Naive thymus-derived CD4-positive, alpha-beta T cell (primary cell): ENCODE measurements around the gene TSC22D1. TPM values are rescaled to one million over a fixed set of nuclear protein-coding genes. Genes with fewer than 3 reads are reported as not detected.
A peak's percentile ranks its signal among the peaks of the same experiment; 100 is the strongest.
"Not testable (repeated sequence)": the region's sequence is repeated elsewhere in the genome, so short reads cannot be mapped to it uniquely, and the experiment has no call there.

Experiments used
- ATAC-seq: fragments of 150-1000 bp; cut with Tn5 transposase; 2 replicates; pipeline ENCODE4 v1.10.0; 2021; ENCODE audit warnings: mild to moderate bottlenecking, moderate library complexity
- CTCF ChIA-PET: fragments of 350-600 bp; sonication (Branson Sonifier 250); formaldehyde crosslinking; loops from one replicate; lab custom pipeline; 2021; ENCODE audit warnings: antibody characterized with exemption; lab: Charles Lee
- POLR2A ChIA-PET: fragments of 350-600 bp; sonication (Branson Sonifier 250); formaldehyde crosslinking; loops from one replicate; lab custom pipeline; 2021; ENCODE audit warnings: antibody characterized with exemption, inconsistent platforms; lab: Charles Lee
- DNase-seq, 9 donors: peaks; one replicate each; pipeline versions ENCODE4 v3.0.0 to v3.0.0-alpha.2; 2020 to 2022; ENCODE audit warnings: mixed read lengths in 1 of 9
- H3K27ac ChIP-seq: one replicate; pipeline ENCODE4 v1.7.0; 2013; ENCODE audit warnings: mild to moderate bottlenecking, low read depth, low read length, moderate library complexity
- H3K27me3 ChIP-seq, 2 donors: one replicate each; pipeline ENCODE4 v1.7.0; 2013; ENCODE audit warnings: low read length in 2 of 2, mild to moderate bottlenecking in 2 of 2, moderate library complexity in 2 of 2; ENCODE audit not compliant: control insufficient read depth in 2 of 2, insufficient read depth in 2 of 2
- H3K36me3 ChIP-seq, 3 experiments: 1 replicate in 2 of 3; 2 replicates in 1 of 3; pipeline ENCODE4 v1.7.0; 2013; ENCODE audit warnings: low read length in 3 of 3, mild to moderate bottlenecking in 3 of 3, moderate library complexity in 1 of 3; ENCODE audit not compliant: insufficient read depth in 3 of 3, control insufficient read depth in 2 of 3
- H3K4me1 ChIP-seq, 2 donors: one replicate each; pipeline ENCODE4 v1.7.0; 2013; ENCODE audit warnings: low read length in 2 of 2, mild to moderate bottlenecking in 2 of 2, moderate library complexity in 1 of 2; ENCODE audit not compliant: control insufficient read depth in 2 of 2, insufficient read depth in 2 of 2
- H3K4me3 ChIP-seq: 2 replicates; pipeline ENCODE4 v1.7.0; 2013; ENCODE audit warnings: mild to moderate bottlenecking, low read length
- H3K9me3 ChIP-seq, 3 experiments: 1 replicate in 2 of 3; 2 replicates in 1 of 3; pipeline ENCODE4 v1.7.0; 2013; ENCODE audit warnings: low read length in 3 of 3; ENCODE audit not compliant: control insufficient read depth in 2 of 3
- H3K27ac Mint-ChIP-seq, 9 donors: one replicate each; pipeline ENCODE4 v1.8.0; 2020 to 2022; ENCODE audit warnings: mixed read lengths in 9 of 9, mild to moderate bottlenecking in 8 of 9, moderate library complexity in 5 of 9, inconsistent platforms in 2 of 9
- H3K27me3 Mint-ChIP-seq, 5 donors: one replicate each; pipeline ENCODE4 v1.8.0; 2021 to 2022; ENCODE audit warnings: mixed read lengths in 5 of 5, mild to moderate bottlenecking in 1 of 5
- H3K36me3 Mint-ChIP-seq, 5 donors: one replicate each; pipeline ENCODE4 v1.8.0; 2020 to 2022; ENCODE audit warnings: mixed read lengths in 5 of 5, mild to moderate bottlenecking in 3 of 5, inconsistent platforms in 1 of 5
- H3K4me1 Mint-ChIP-seq, 7 donors: one replicate each; pipeline ENCODE4 v1.8.0; 2020 to 2022; ENCODE audit warnings: mixed read lengths in 7 of 7, mild to moderate bottlenecking in 3 of 7, inconsistent platforms in 1 of 7
- H3K4me3 Mint-ChIP-seq, 10 donors: one replicate each; pipeline ENCODE4 v1.8.0; 2020 to 2022; ENCODE audit warnings: mild to moderate bottlenecking in 10 of 10, mixed read lengths in 10 of 10, moderate library complexity in 6 of 10, inconsistent platforms in 2 of 10
- H3K9me3 Mint-ChIP-seq, 11 donors: one replicate each; pipeline ENCODE4 v1.8.0; 2020 to 2022; ENCODE audit warnings: mixed read lengths in 11 of 11, mild to moderate bottlenecking in 4 of 11, inconsistent platforms in 1 of 11, moderate library complexity in 1 of 11
- intact Hi-C, 2 donors: fragments of 100-400 bp; cut with micrococcal nuclease; formaldehyde crosslinking; loops; one replicate each; pipeline ENCODE4 v1.15.1; 2023
- polyA plus RNA-seq, 2 donors: library from polyadenylated mRNA; unstranded; fragments of 300-500 nt; fragmentation: Illumina TruSeq; gene quantifications; one replicate each; pipeline ENCODE4 v1.2.3, GENCODE V29; 2021
- total RNA-seq, 6 experiments: library from RNA in 5 of 6; stranded (reverse) in 5 of 6; gene quantifications; 1 replicate in 5 of 6; 2 replicates in 1 of 6; pipeline ENCODE4 v1.2.3 and lab custom pipeline; 2021 to 2026

Gene TSC22D1
- total and polyA plus RNA-seq, 7 experiments from 2014 or later, result 5.7 to 38.7 (median 29.5) TPM

- Histone ChIP-seq H3K36me3 (no peaks in the 10 kb centered on the region), H3K27ac (no peak overlapping the region), H3K4me1 (no peaks in the 10 kb centered on the region), H3K27me3 (no peaks in the 10 kb centered on the region), H3K4me3 (no peak overlapping the region), H3K9me3 (no peaks in the 10 kb centered on the region)
- Mint-ChIP-seq H3K4me1 (peaks cover 0 to 24% (median 15%) of the 10 kb centered on the region in 7 donors), H3K27ac (no peak overlapping the region), H3K27me3 (peaks cover 0 to 3% (median 0%) of the 10 kb centered on the region in 5 donors), H3K4me3 (peak overlapping the region in 2 of 10 donors; percentile 4 to 20), H3K36me3 (peaks cover 0 to 13% (median 4%) of the 10 kb centered on the region in 5 donors), H3K9me3 (no peaks in the 10 kb centered on the region)
- DNase-seq, result peak in 6 of 9 donors; percentile 19 to 50 (median 26)
- POLR2A ChIA-PET, result no interaction called here
- intact Hi-C loops, result no loop called here
- ATAC-seq, result peak; percentile 38
- CTCF ChIA-PET, result interaction anchor here (0.6 kb wide), 1 partner anchor 14 kb away, joined by 4 read pairs; no protein-coding TSS in a partner anchor
Observed at GRCh38 chr13:44537248-44537647, 38.9 kb downstream of the TSC22D1 start.

GRCh38 chr13:44523146-44524015 is 52.7 kb downstream of the TSC22D1 start:
- Mint-ChIP-seq H3K27me3 (peaks cover 0 to 6% (median 0%) of the 10 kb centered on the region in 5 donors), H3K4me1 (peaks cover 0 to 2% (median 0%) of the 10 kb centered on the region in 7 donors), H3K27ac (no peak overlapping the region), H3K36me3 (peaks cover 0 to 22% (median 6%) of the 10 kb centered on the region in 5 donors), H3K4me3 (no peak overlapping the region), H3K9me3 (no peaks in the 10 kb centered on the region)
- no peaks in the 10 kb centered on the region for H3K27me3 ChIP-seq
- ATAC-seq, result no peak
- H3K4me3 ChIP-seq, result no peak overlapping the region
- no peaks in the 10 kb centered on the region for H3K4me1 ChIP-seq
- POLR2A ChIA-PET, result no interaction called here
- H3K9me3 ChIP-seq, result no peaks in the 10 kb centered on the region
- CTCF ChIA-PET, result interaction anchor here (0.6 to 1.0 kb wide), 3 partner anchors 9 to 39 kb away, joined by 3 to 4 read pairs (median 3); no protein-coding TSS in a partner anchor
- intact Hi-C loops, result no loop called here
- no peaks in the 10 kb centered on the region for H3K36me3 ChIP-seq
- no peak overlapping the region for H3K27ac ChIP-seq
- no peak for DNase-seq

DNA sequence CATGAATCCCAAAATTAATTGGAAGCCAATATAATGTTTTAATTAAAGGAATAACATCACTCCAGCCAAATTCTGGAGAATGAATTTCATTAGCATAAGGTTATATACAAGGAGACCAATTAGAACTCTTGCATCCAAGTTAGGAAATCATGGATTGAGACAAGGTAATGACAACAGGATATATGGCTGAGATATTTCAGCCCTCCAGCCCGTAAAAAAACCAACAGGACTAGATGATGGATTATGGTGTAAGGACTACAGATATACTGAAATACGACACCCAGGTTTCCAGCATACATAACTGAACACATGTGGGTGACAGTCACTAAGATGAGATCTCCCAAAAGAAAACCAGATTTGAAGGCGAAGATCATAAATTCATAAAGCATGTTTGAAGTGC is 56.5 kb downstream of the TSC22D1 start:
- Mint-ChIP-seq H3K4me1 (peaks cover 0 to 8% (median 5%) of the 10 kb centered on the region in 7 donors), H3K27me3 (no peaks in the 10 kb centered on the region), H3K9me3 (no peaks in the 10 kb centered on the region), H3K27ac (no peak overlapping the region), H3K36me3 (peaks cover 0 to 9% (median 0%) of the 10 kb centered on the region in 5 donors), H3K4me3 (no peak overlapping the region)
- no peaks in the 10 kb centered on the region for H3K36me3 ChIP-seq
- ChIA-PET CTCF (no interaction called here), POLR2A (no interaction called here)
- H3K4me1 ChIP-seq, result no peaks in the 10 kb centered on the region
- no peaks in the 10 kb centered on the region for H3K27me3 ChIP-seq
- H3K9me3 ChIP-seq, result no peaks in the 10 kb centered on the region
- no peak for ATAC-seq
- no peak for DNase-seq
- intact Hi-C loops, result no loop called here
- no peak overlapping the region for H3K4me3 ChIP-seq
- H3K27ac ChIP-seq, result no peak overlapping the region

DNA sequence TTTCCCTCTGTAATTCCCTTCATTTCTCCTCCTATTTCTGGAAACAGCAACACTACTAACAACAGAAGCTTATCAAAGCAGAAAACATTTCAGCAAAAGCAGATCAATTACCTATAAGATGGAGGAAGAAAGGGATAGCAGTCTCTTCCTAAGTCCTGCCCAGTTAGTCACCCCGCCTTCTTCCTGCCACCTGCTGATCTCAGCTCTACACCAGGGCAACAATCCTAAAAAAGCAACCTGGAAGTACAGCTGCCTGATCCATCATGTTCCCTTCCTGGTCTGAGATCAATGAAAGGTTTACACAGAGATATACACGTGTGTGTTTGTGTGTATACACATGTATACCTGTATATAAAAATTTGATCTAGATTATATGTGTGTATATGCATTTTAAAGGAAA is 59.4 kb downstream of the TSC22D1 start:
- Mint-ChIP-seq H3K9me3 (peaks cover 0 to 4% (median 0%) of the 10 kb centered on the region in 11 donors), H3K27me3 (no peaks in the 10 kb centered on the region), H3K4me3 (no peak overlapping the region), H3K27ac (no peak overlapping the region), H3K4me1 (peaks cover 0 to 16% (median 11%) of the 10 kb centered on the region in 7 donors), H3K36me3 (peaks cover 0 to 25% (median 12%) of the 10 kb centered on the region in 5 donors)
- Histone ChIP-seq H3K36me3 (no peaks in the 10 kb centered on the region), H3K27ac (no peak overlapping the region), H3K9me3 (no peaks in the 10 kb centered on the region), H3K4me3 (no peak overlapping the region), H3K27me3 (no peaks in the 10 kb centered on the region), H3K4me1 (no peaks in the 10 kb centered on the region)
- ATAC-seq (no peak), DNase-seq (no peak)
- POLR2A ChIA-PET, result no interaction called here
- CTCF ChIA-PET, result no interaction called here
- intact Hi-C loops, result no loop called here

DNA sequence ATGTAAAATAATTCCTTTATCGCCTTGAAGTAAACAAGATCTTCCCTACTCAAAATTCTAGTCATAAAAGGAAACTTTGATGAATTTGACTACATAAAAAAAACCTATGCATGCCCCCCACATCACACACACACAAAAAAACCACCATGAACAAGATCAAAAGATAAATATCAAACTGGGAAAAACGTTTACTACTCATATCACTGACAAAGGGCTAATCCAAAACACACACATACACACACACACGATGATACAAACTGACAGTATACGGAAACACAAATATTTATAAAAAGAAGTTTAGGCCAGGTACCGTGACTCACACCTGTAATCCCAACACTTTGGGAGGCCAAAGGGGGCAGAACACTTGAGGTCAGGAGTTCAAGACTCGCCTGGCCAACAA is 61.9 kb downstream of the TSC22D1 start:
- Mint-ChIP-seq H3K4me1 (peaks cover 0 to 16% (median 11%) of the 10 kb centered on the region in 7 donors), H3K36me3 (peaks cover 0 to 31% (median 12%) of the 10 kb centered on the region in 5 donors), H3K27ac (peak overlapping the region in 1 of 9 donors; percentile 0), H3K9me3 (peaks cover 0 to 4% (median 0%) of the 10 kb centered on the region in 11 donors), H3K4me3 (no peak overlapping the region), H3K27me3 (no peaks in the 10 kb centered on the region)
- Histone ChIP-seq H3K27me3 (no peaks in the 10 kb centered on the region), H3K4me1 (no peaks in the 10 kb centered on the region), H3K27ac (no peak overlapping the region), H3K9me3 (no peaks in the 10 kb centered on the region), H3K36me3 (no peaks in the 10 kb centered on the region), H3K4me3 (no peak overlapping the region)
- ChIA-PET POLR2A (no interaction called here), CTCF (no interaction called here)
- intact Hi-C loops, result no loop called here
- DNase-seq (no peak), ATAC-seq (no peak)

DNA sequence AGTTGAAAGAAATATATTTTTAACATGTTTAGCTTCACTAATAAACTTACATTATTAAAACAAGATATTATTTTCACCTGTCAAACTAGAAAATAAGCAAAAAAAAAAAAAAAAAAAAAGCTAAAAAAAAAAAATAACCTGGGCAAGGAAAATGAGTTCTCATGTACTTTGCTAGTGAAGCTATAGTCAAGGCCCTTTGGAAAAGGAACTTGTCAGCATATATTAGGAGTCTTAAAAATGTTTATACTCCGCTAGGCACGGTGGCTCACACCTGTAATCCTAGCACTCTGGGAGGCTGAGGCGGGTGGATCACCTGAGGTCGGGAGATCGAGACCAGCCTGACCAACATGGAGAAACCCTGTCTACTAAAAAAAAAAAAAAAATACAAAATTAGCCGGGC is 66.3 kb downstream of the TSC22D1 start:
- H3K4me1 Mint-ChIP-seq, POLR2A ChIA-PET, H3K9me3 ChIP-seq, H3K36me3 ChIP-seq, ATAC-seq, H3K27me3 Mint-ChIP-seq, H3K27me3 ChIP-seq, H3K4me3 ChIP-seq, H3K9me3 Mint-ChIP-seq, H3K4me1 ChIP-seq, intact Hi-C loops, H3K4me3 Mint-ChIP-seq, H3K27ac ChIP-seq, DNase-seq, H3K27ac Mint-ChIP-seq: not testable (repeated sequence)
- CTCF ChIA-PET, result interaction anchor here (1.1 kb wide), 1 partner anchor 26 kb away, joined by 3 read pairs; no protein-coding TSS in a partner anchor
- H3K36me3 Mint-ChIP-seq, result peaks cover 0 to 49% (median 12%) of the 10 kb centered on the region in 5 donors
